ENCODE results near the gene TYSND1.
A peak's percentile ranks its signal among the peaks of the same experiment; 100 is the strongest.
"Not testable (repeated sequence)": the region's sequence is repeated elsewhere in the genome, so short reads cannot be mapped to it uniquely, and the experiment has no call there.

The TYSND1 gene

DNA sequence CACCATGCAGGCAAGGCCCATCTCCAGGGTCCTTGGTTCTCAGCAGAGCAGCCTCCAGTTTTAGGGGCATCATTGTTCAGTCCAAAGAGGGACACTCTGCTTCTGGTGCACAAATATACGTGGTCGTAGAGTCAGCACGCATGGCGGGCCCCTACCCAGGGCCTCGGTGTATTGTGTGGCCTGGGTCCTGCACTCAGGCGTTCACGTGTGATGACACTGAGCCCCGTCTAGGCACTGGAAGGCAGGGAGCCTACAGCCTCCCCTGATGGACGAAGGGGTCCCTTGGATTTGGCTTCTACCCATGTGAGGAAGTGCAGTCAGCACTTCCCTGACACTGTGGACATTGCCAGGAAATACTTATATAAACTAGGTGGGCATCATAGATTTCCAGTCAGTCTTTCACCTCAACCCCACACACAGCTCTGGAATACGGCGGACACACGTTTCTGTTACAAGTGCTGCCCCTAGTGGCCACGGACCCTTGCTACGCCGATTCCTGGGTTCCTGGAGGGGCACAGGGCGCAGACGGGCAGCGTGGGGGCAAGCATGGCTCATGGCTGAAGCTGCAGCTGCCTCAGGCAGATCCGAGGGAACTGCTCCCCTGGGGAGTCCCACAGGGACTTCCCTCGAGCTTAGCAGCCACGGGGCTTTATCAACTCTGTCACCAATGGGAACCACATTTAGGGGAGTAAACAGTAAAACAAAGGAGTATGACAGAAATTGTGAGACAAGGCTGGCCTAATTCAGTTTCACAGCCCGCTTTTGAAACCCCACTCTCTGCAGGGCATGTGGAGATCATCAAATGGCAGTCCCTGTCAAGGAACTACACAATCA, 39.3 kb downstream of the TYSND1 start:
- DNase-seq: peak; percentile 16

GRCh38 chr10:70101668-70102067, 44.8 kb downstream of the TYSND1 start:
- no peak for DNase-seq

DNA sequence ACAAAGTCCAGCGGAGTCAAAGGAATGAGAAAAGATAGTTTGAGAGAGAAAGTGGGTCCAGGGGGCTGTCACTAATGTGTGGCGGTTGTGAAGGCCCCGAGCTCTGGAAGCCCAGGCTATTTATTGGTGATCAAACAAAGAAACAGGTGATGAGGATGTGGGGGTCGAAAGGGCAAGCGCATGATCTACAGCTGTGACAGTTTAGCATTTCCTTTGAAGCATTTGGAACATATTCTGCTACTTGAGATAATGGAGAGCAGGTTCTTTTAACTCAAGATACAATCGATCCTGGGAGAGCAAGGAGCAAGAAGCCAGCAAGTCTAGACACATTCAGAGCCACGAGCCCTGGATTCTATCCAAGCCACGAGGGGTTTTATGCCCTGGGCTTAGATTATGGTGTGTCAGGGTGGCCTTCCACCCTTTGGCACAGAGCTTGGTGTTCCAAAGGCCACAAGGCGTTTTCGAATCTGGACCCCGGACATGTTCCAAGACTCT, 45.4 kb downstream of the TYSND1 start:
- not testable (repeated sequence) for DNase-seq

GRCh38 chr10:70098271-70098670, 48.2 kb downstream of the TYSND1 start:
- no peak for DNase-seq

DNA sequence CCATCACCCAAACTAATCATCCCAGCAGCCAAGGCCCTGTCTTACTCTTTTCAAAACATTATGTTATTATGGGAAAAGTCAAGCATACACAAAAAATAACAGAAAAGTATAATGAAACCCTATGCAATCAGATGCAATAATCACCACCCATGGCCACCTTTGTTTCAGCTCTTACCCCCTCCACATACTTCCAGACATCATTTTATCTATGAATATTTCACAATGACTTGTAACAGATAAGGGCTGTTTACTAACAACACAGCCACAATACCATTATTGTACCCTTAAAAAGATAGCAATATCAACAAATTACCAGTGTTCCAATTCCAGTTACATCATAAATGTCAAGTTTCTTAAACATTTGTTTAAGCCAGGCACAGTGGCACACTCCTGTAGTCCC, 49.0 kb downstream of the TYSND1 start:
- DNase-seq: no peak

GRCh38 chr10:70096705-70097420, 49.6 kb downstream of the TYSND1 start:
- no peak for DNase-seq

- no peak for DNase-seq
Measured at GRCh38 chr10:70096016-70096704, 50.3 kb downstream of the TYSND1 start.

GRCh38 chr10:70094250-70094649, 52.2 kb downstream of the TYSND1 start:
- no peak for DNase-seq

DNA sequence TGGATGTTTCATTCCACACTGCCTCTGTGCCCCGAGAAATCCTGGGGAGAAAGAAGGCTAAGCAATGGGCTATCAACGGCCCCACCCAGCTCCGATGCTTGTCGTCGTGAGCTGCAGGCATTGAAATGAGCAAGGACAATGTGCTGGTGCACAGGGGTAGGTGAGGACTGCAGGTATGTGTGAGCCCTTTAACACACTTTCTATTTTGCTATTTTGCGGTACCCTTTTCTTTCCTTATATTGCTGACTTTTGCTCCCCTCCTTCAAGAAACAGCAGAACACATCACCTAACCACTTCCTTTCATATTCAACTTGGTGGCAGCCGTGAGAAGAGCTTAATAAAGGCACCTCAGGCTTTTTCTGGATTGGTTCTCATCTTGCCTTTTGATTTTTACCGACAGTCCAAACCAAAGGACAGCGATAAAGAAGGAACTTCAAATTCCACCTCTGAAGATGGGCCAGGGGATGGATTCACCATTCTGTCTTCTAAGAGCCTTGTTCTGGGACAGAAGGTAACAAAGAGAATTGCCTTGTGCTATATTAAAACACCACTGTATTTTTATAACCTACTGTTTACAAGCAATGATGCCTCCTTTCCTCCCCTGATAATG, 53.1 kb downstream of the TYSND1 start:
- peak; percentile 40 for DNase-seq

DNA sequence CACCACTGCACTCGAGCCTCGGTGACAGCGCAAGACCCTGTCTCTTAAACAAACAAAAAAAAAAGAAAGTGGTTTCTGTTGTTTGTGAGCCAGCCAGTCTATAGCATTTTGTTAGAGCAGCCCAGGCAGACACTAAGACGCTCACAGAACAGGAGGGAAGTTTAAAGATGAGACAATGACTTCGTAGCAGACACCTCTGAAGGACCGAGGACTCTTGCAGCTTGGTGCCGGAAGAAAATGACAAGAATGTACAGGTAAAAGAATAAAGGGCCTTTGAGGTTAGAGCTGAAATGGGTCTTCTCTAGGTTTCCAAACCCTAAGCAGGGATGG, 54.1 kb downstream of the TYSND1 start:
- no peak for DNase-seq

- DNase-seq: no peak
Measured at GRCh38 chr10:70090951-70091350, 55.5 kb downstream of the TYSND1 start.

- DNase-seq: no peak
Measured at GRCh38 chr10:70090013-70090412, 56.5 kb downstream of the TYSND1 start.

DNA sequence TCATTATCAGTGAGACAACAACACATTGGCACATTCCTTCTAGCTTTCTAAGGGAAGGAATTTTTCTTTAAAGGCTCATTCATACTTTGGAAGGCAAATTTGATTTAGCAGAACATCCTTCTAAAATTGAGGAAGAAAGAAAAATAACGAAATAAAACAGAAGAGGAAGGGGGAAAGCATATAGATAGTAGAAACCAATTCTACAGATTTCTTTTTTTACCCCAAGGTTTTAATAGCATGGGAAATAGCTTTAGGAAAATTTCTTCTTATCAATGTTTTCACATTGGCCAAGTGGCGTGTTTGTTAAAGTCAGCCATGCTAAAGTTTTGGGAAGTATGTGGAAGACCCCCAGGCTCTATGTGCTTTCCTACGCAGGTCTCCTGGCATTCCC, 58.2 kb downstream of the TYSND1 start:
- DNase-seq: no peak
